VCaP (cell line): Measurements from ENCODE around the gene HIVEP3.

Experiments used
- H3K27ac ChIP-seq: fragments of 450-650 bp; 2 replicates; pipeline ENCODE4 v1.5.1; 2017
- TF ChIP-seq, protein P1 (sequence below): fragments of 450-650 bp; conservative IDR thresholded peaks from 2 replicates; pipeline ENCODE4 v1.5.1; 2017; ENCODE audit warnings: mild to moderate bottlenecking, moderate library complexity

HIVEP3 gene

DNA sequence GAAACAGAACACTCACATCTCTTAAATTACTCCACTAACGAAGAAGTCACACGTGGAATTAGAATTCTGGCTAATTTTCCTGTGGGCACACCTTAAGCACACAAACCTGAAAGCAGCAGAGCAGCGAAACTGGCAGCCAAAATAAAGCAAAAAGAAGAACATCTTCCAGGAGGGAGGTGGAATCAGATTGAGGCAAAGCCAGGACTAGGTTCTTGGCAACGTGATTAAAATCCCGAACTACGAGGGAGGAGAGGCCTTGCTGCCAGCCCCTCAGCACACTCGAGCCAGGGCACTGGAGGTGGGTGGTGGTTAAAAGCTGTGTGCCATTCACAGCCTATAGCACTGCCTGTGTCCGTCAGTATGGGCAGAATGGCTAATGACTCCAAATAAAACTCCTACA, 58.0 kb downstream of the HIVEP3 start:
- TF ChIP-seq, protein P1, sequence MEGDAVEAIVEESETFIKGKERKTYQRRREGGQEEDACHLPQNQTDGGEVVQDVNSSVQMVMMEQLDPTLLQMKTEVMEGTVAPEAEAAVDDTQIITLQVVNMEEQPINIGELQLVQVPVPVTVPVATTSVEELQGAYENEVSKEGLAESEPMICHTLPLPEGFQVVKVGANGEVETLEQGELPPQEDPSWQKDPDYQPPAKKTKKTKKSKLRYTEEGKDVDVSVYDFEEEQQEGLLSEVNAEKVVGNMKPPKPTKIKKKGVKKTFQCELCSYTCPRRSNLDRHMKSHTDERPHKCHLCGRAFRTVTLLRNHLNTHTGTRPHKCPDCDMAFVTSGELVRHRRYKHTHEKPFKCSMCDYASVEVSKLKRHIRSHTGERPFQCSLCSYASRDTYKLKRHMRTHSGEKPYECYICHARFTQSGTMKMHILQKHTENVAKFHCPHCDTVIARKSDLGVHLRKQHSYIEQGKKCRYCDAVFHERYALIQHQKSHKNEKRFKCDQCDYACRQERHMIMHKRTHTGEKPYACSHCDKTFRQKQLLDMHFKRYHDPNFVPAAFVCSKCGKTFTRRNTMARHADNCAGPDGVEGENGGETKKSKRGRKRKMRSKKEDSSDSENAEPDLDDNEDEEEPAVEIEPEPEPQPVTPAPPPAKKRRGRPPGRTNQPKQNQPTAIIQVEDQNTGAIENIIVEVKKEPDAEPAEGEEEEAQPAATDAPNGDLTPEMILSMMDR, result no peak
- peak overlapping the region; percentile 31; the same call in 1 of the 2 replicates for H3K27ac ChIP-seq

DNA sequence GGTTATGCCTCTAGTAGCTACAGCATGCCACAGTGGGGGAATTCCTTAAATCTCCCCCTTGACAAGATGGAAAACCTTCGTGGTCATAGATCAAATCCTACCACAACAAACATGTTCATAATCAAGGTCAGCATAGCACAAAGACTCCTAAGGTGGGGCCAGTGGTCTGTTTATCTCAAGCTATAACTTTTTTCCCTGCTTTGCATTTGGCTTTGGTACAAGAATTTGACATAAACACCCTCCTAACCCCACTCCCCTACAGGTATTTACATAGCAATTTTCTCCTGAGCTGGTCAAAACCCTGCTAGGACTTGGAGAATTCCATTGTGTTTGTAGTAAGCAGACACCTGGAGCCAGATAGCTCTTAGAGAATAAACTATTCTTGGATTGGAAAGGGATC, 58.5 kb downstream of the HIVEP3 start:
- TF ChIP-seq, protein P1, result no peak
- peak overlapping the region; percentile 31; the same call in 1 of the 2 replicates for H3K27ac ChIP-seq

- TF ChIP-seq, protein P1, result no peak
- no peak overlapping the region; the same call in 1 of the 2 replicates for H3K27ac ChIP-seq
Observed at GRCh38 chr1:41859686-41860085, 59.0 kb downstream of the HIVEP3 start.

DNA sequence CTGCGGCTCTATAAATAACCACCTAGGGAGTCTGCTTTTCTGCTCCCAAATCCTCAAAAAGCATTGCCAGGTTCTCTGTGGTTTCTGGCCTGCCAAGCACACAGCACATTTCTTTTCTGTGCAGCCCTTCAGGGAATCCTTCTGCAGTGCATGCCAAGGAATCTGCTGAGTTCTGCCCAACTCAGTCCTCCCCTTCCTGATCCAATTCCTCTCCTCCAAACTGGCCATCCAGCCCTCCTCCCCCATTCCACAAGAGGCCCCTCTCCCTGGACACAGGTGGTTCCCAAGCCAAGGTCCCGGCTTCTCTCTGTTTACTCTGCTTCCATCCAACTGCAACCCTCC, 61.8 kb downstream of the HIVEP3 start:
- H3K27ac ChIP-seq, result no peak overlapping the region
- TF ChIP-seq, protein P1, result no peak

GRCh38 chr1:41856151-41856943, 62.4 kb downstream of the HIVEP3 start:
- TF ChIP-seq, protein P1, result no peak
- no peak overlapping the region for H3K27ac ChIP-seq

DNA sequence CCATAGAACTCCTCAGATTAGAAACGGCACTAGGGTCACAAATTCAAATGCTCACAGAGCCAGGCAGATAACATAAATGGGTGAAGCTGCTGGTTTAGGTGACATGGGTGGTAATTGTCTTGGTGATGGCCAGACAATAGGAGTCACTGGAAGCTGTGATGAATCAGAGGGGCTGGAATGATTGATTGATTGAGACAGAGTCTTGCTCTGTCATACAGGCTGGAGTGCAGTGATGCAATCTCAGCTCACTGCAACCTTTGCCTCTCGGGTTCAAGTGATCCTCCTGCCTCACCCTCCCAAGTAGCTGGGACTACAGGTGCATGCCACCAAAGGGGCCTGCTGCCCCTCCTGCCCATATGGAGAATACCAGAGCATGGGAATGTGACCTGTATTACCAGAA, 63.0 kb downstream of the HIVEP3 start:
- TF ChIP-seq, protein P1, result no peak
- H3K27ac ChIP-seq, result no peak overlapping the region

- no peak overlapping the region for H3K27ac ChIP-seq
- TF ChIP-seq, protein P1, result no peak
Observed at GRCh38 chr1:41853907-41854306, 64.8 kb downstream of the HIVEP3 start.
